CD4-positive, alpha-beta T cell treated with Interleukin-6 for 4 hours (primary cell): ENCODE data around the gene EEF1AKMT3.

ENCODE experiments used
- DNase-seq: peaks from one replicate; pipeline ENCODE4 v3.0.0-alpha.2; 2020; ENCODE audit warnings: mixed read lengths

EEF1AKMT3 gene

GRCh38 chr12:57735198-57735855 is 37.1 kb upstream of the EEF1AKMT3 start:
- no peak for DNase-seq

GRCh38 chr12:57735952-57736740 is 36.3 kb upstream of the EEF1AKMT3 start:
- DNase-seq: no peak

- DNase-seq: no peak
Observed at GRCh38 chr12:57736741-57737466, 35.5 kb upstream of the EEF1AKMT3 start.

GRCh38 chr12:57737467-57738460 is 34.6 kb upstream of the EEF1AKMT3 start:
- DNase-seq: no peak

DNA sequence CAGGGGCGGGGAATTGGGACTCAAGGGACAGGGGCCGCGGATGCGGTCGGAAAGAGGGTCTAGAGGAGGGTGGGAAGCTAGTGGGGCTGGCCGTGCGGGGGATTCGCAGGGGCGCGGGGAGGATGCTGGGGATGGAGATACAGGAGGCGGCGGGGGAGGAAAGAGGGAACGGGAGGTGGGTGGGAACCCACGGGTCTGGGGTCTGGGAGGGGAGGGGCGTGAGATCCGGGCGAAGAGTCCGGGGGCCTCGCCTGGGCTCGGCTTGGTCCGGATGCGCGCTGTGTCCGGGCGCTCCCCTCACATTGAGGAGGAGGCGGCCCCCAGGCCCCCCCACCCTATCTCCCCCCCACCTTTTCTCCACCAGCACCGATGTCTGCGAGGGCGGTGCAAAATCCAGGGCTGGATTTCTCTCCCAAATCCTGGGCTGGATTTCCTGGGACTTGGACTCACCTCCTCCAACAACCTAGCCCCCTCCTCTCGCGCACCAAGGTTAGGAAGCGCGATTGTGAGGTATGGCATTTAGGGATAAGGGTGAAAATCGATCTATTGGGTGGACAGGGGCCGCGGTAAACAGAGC is 33.7 kb upstream of the EEF1AKMT3 start, which contains the start of gene AGAP2:
Gene AGAP2 (minus strand): TSS at position 82 of the 577 bp plus-strand sequence. CDS start 496 bp downstream, outside the sequence.
- DNase-seq: no peak

- no peak for DNase-seq
Observed at GRCh38 chr12:57739387-57739786, 33.0 kb upstream of the EEF1AKMT3 start.

DNA sequence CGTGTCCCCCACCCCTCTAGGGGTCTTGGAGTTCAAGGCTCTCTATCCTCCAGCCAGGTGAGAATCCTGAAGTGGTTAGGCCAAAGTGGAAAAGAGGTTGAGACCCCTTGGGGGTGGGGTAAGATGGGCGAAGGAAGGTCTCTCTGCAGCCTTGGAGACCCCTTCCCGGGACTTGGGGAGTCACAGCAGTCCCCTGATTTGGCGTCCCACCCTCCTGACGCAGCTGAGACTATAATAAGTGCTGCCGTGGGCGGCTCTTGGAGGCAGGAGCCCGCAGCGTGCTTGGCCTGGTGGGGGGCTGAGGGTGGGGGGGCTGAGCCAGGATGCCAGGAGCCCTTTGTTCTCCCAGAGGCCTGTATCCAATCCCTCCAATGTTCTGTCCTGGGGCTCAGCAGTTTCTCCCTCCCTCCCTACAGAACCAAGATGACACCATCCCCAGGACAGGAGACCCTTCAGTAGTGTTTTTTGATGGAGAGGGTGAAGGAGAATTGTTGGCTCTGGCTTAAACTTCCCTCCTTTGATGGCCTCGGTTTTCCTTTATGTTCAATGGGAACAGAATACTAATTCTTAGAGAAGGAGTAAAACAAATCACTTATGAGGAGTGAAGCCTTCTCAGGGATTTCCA is 32.4 kb upstream of the EEF1AKMT3 start:
- no peak for DNase-seq

GRCh38 chr12:57740656-57741412 is 31.6 kb upstream of the EEF1AKMT3 start:
- DNase-seq: peak; percentile 89

GRCh38 chr12:57741413-57741789 is 31.0 kb upstream of the EEF1AKMT3 start:
- no peak for DNase-seq

DNA sequence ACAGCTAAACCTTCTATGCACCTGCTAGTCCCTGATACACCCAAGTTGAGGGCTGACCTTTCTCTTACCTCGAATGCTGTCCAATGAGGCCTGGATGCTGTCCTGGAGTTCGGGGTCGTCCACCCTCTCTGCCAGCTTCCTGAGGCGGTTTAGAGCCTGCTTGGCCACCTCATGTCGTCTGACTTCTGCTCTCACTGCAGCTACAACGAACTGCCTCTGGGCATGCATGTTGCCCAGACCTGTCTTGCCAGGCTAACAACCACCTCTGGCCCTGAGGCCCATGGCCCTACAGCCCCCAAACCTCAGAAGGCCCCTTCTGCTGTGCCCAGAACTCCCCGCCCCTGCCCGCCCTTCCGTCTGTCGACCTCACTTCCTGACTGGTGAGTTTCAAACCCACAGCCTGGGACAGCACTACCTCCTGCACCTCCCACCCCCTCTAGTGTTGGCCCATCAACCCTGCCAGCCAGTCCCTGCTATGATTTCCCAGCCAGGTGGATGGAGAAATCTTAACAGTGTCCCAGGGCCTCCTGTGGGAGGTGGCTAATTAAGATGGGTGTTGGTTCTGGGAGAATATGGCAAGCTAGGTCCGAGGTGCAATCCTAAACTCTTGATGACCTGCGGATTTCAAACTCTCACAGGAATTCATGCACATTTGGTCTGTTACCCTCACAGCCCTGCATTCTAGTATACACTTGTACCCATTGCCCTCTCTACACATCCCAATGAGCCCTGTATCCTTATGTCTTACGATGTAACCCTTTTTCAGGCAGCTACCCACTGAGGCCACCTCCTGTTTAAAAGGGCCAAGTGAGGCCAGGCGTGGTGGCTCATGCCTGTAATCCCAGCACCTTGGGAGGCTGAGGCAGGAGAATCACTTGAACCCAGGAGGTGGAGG is 30.3 kb upstream of the EEF1AKMT3 start:
- DNase-seq: peak; percentile 88

DNA sequence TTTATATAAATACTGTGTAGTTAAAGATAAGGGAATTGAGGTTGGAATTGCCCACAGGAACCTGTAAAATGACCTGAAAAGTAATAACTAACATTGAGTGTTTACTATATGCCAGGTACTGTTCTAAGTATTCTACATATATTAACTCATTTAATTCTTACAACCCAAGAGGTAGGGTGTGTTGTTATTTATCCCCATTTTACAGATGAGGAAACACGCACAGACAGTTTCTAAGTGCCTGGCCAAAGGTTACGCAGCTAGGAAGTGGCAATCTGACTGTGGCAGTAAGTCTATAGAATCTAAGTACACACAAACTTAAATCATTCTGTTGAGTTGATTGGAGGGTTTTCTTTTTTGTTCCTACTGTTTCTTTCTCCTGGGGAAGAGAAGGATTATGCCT is 28.6 kb upstream of the EEF1AKMT3 start:
- DNase-seq: no peak

GRCh38 chr12:57744194-57744776 is 28.1 kb upstream of the EEF1AKMT3 start:
- DNase-seq: peak; percentile 63

DNA sequence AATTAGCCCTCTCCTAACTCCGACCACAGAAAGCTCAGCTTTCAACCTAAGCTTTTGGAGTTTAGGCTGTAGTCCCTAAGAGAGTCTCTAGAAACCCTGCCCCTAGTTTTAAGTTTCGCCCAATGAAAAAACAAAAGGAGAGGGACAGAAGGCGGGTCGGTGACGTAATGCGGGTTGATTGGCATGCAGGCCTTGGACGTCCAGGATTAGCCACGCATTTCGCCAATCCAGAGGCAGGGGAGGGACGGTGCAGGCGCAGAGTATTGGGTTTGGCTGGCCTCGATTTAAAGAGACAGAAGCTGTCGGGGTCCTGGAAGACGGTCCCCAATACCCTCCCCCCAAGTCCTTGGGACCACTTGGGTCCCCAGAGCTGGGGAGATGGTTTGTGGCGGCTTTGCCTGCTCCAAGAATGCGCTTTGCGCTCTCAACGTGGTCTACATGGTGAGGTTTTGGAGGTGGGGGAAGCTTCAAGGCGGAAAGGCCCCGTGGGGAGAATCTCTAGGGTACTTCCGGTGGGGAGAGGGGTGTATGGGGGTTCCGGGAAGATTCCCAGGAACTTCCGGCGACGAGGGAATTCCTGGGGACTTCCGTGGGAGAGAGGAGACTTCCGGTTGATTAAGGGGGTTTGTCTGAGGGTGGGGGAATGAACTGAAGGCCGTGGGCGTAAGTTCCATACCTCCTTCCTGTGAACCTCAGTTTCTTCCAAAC is 27.5 kb upstream of the EEF1AKMT3 start, which contains the start of gene TSPAN31:
Gene TSPAN31 (plus strand): TSS at position 263 of the 708 bp plus-strand sequence. CDS start 116 bp downstream, at position 379.
- DNase-seq: peak; percentile 96

GRCh38 chr12:57745485-57745881 is 26.9 kb upstream of the EEF1AKMT3 start:
- DNase-seq: no peak

DNA sequence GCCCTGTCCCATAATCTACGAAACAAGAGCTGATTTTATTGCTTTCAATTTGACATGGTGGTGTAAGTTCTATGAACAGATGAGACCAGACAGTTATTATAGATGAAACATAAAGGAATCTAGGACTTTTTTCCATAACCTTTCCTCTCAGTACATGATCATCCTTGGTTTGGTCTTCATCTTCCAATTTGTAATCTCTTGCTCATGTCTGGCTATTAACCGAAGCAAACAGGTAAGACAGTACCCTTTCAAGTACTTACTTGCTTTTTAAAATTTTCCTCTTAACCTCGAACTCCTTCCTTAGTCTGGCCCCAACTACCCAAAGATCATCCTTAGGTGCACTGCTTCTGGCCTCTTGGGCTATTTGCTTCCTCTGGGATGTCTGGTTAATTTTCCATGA is 26.4 kb upstream of the EEF1AKMT3 start:
- DNase-seq: no peak

- DNase-seq: no peak
Observed at GRCh38 chr12:57749061-57749460, 23.4 kb upstream of the EEF1AKMT3 start.

- DNase-seq: no peak
Observed at GRCh38 chr12:57750561-57751431, 21.6 kb upstream of the EEF1AKMT3 start.
